Mucosa of descending colon (tissue), 3 donors: ENCODE measurements around the gene DOK5. TPM values are rescaled to one million over a fixed set of nuclear protein-coding genes. Genes with fewer than 3 reads are reported as not detected.

ENCODE experiments used
- ATAC-seq: fragments of 200-7000 bp; cut with Tn5 transposase; one replicate; pipeline ENCODE4 v1.9.1; 2020; ENCODE audit warnings: mild to moderate bottlenecking, moderate library complexity
- DNase-seq, 3 donors: peaks; one replicate each; pipeline ENCODE4 v3.0.0-alpha.2; 2020
- H3K36me3 ChIP-seq: fragments of 200-600 bp; one replicate; pipeline ENCODE4 v1.8.0; 2021; ENCODE audit warnings: low read depth, mild to moderate bottlenecking
- H3K4me1 ChIP-seq: fragments of 200-600 bp; one replicate; pipeline ENCODE4 v1.8.0; 2021; ENCODE audit warnings: low read depth, mild to moderate bottlenecking
- H3K4me3 ChIP-seq: fragments of 200-600 bp; one replicate; pipeline ENCODE4 v1.8.0; 2021; ENCODE audit warnings: mild to moderate bottlenecking
- H3K9me3 ChIP-seq: fragments of 200-600 bp; one replicate; pipeline ENCODE4 v1.8.0; 2021; ENCODE audit warnings: mild to moderate bottlenecking
- CTCF ChIP-seq: fragments of 200-600 bp; IDR thresholded peaks from one replicate; pipeline ENCODE4 v1.8.0; 2022; ENCODE audit warnings: antibody characterized with exemption, mild to moderate bottlenecking
- intact Hi-C, 2 donors: fragments of 100-400 bp; cut with DNase I in 1 of 2; cut with micrococcal nuclease in 1 of 2; formaldehyde crosslinking; loops; one replicate each; pipeline versions ENCODE4 v1.11.0 to v1.11.1; 2022; cut with DNase I, micrococcal nuclease
- total RNA-seq, 3 donors: library from RNA; stranded (reverse); fragmentation: NEBNext Ultra II Directional in 2 of 3; extraction: Animal tissue kit (Norgen Biotek cat#: 25700) in 2 of 3; gene quantifications; one replicate each; pipeline versions ENCODE4 v1.2.1 to v1.2.4, GENCODE V29; 2021 to 2023
- donor health status: DM: no; HTN: no; CAD: no; lungs with moderate emphysema.
- donor health status: DM: no; HTN: no; CAD: no.
- donor health status: DM: no; HTN: yes; CAD: no.

DOK5 gene
- total RNA-seq, 3 donors from 2014 or later = 0.29 to 2.3 (median 0.67) TPM

DNA sequence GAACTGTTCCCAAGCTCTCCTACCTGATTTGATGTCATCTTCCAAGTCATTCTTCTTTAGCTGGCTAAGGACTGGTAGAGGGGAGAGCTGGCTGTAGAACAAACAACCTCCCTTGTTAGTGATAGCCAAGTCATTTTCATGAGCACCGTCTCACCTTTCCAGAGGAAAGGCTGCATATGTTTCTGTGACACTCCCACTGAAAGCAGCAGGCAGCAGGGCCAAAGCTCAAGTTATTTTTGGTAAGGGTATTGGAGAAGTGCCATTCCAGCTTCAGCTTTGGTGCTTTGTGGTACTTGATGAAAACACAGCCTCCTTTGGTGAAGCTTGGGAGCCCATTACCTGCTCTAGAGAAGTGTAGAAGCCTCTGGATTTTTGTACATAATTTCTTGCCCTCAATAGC lies 5.4 kb upstream of the DOK5 start:
- no peak overlapping the region for H3K4me3 ChIP-seq
- no peak for DNase-seq
- no peaks in the 10 kb centered on the region for H3K36me3 ChIP-seq
- ATAC-seq = no peak
- H3K9me3 ChIP-seq = no peaks in the 10 kb centered on the region
- H3K4me1 ChIP-seq = no peaks in the 10 kb centered on the region
- no peak for TF ChIP-seq CTCF
- intact Hi-C loops = no loop called here

GRCh38 chr20:54470697-54471096 lies 4.7 kb upstream of the DOK5 start:
- no peaks in the 10 kb centered on the region for H3K4me1 ChIP-seq
- no peak overlapping the region for H3K4me3 ChIP-seq
- ATAC-seq (no peak), DNase-seq (no peak)
- no peaks in the 10 kb centered on the region for H3K9me3 ChIP-seq
- intact Hi-C loops = no loop called here
- H3K36me3 ChIP-seq = no peaks in the 10 kb centered on the region
- no peak for TF ChIP-seq CTCF

GRCh38 chr20:54472607-54473006 lies 2.8 kb upstream of the DOK5 start:
- Histone ChIP-seq H3K4me3 (no peak overlapping the region), H3K4me1 (no peaks in the 10 kb centered on the region), H3K9me3 (no peaks in the 10 kb centered on the region), H3K36me3 (no peaks in the 10 kb centered on the region)
- DNase-seq = no peak
- no peak for TF ChIP-seq CTCF
- intact Hi-C loops = no loop called here
- no peak for ATAC-seq

DNA sequence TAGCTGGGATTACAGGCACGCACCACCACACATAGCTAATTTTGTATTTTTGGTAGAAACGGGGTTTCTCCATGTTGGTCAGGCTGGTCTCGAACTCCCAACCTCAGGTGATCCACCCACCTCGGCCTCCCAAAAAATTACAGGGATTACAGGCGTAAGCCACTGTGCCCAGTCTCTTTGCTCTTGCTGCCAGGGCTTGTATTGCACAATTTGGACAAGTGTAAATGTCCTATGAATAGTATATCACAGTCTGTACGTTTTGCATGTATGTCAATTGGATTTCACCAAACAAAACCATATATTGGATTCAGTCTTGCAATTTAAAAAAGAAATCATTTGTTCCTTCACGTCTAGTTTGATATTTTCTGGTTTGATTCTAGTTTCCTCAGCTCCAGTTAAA lies 2.1 kb upstream of the DOK5 start:
- ATAC-seq = no peak
- DNase-seq = no peak
- no peaks in the 10 kb centered on the region for H3K9me3 ChIP-seq
- intact Hi-C loops = no loop called here
- no peak overlapping the region for H3K4me3 ChIP-seq
- H3K4me1 ChIP-seq = no peaks in the 10 kb centered on the region
- H3K36me3 ChIP-seq = no peaks in the 10 kb centered on the region
- no peak for TF ChIP-seq CTCF

GRCh38 chr20:54474046-54474445 lies 1.3 kb upstream of the DOK5 start:
- no peak for ATAC-seq
- TF ChIP-seq CTCF = no peak
- intact Hi-C loops = no loop called here
- Histone ChIP-seq H3K4me1 (no peaks in the 10 kb centered on the region), H3K4me3 (no peak overlapping the region), H3K9me3 (no peaks in the 10 kb centered on the region), H3K36me3 (no peaks in the 10 kb centered on the region)
- no peak for DNase-seq

DNA sequence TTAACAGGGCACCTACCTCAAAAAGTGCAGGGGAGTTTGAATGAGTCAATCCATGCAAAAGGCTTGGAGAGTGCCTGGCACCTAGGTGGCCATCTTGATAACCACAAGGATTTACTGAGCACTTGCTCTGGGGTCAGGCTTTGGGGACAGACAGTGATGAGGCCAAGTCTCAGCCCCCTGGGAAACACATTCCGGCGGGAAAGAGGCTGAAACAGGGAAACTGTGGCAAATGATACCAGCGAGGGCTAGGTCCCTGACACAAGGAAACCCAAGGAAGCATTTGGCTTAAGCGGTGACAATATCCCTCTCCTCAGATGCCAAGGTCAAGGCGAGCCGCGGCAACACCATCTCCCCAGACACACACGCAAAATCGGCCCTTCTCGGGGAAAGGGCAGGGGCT lies 527 bp upstream of the DOK5 start:
- DNase-seq (no peak), ATAC-seq (no peak)
- TF ChIP-seq CTCF = no peak
- no peaks in the 10 kb centered on the region for H3K4me1 ChIP-seq
- H3K9me3 ChIP-seq = no peaks in the 10 kb centered on the region
- no peak overlapping the region for H3K4me3 ChIP-seq
- intact Hi-C loops = no loop called here
- H3K36me3 ChIP-seq = no peaks in the 10 kb centered on the region
